Measurements from ENCODE around the gene NLRP7.
"Not testable (repeated sequence)": the region's sequence is repeated elsewhere in the genome, so short reads cannot be mapped to it uniquely, and the experiment has no call there.

- not testable (repeated sequence) for TF ChIP-seq CTCF, POLR2A (IDR thresholded peaks at IDR 0.05)
These were observed 53.2 kb downstream of the NLRP7 start for GRCh38 chr19:54894106-54894505.

Measured in esophagus squamous epithelium (tissue), 4 donors.